GM18508 (cell line): ENCODE measurements around the gene ASIC4.

ENCODE experiments used
- ATAC-seq: cut with Tn5 transposase; IDR thresholded peaks from one replicate; pipeline ENCODE4 v1.9.1; 2021; ENCODE audit warnings: moderate number of reproducible peaks; ENCODE audit not compliant: insufficient read depth, unreplicated experiment

ASIC4 gene

DNA sequence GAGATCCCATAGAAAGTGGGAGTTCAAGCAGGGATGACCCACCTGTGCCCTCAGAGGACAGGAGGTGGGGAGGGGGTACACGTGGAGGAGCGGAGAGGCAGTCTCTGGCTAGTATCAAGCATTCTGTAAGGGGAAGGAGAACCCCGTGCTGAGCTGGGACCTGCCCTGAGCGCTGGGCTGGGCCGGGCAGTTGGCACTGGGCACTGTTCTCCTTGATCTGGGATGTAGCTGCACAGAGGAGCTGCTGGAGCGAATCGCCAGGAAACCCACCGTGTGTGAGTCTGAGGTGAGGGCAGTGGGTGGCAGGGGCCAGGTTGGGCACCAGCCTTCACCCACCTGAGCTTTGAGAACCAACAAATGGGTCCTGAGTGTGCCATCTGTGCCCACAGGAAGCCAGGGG lies 35.4 kb upstream of the ASIC4 start:
- no peak for ATAC-seq

DNA sequence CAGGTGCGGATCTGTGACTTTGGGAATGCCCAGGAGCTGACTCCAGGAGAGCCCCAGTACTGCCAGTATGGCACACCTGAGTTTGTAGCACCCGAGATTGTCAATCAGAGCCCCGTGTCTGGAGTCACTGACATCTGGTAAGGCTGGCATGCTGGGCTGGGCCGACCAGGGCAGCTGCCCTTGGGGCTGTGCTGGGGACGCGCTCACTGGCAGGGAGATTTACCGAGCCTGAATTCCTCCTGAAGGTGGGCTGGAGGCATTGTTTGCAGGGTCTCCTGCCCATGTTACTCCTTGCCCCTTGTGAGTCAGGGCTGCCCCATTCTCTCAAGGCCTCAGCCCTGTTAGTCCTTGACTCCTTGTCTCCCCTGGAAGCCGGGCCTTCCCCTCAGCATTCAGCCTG lies 34.3 kb upstream of the ASIC4 start:
- no peak for ATAC-seq

DNA sequence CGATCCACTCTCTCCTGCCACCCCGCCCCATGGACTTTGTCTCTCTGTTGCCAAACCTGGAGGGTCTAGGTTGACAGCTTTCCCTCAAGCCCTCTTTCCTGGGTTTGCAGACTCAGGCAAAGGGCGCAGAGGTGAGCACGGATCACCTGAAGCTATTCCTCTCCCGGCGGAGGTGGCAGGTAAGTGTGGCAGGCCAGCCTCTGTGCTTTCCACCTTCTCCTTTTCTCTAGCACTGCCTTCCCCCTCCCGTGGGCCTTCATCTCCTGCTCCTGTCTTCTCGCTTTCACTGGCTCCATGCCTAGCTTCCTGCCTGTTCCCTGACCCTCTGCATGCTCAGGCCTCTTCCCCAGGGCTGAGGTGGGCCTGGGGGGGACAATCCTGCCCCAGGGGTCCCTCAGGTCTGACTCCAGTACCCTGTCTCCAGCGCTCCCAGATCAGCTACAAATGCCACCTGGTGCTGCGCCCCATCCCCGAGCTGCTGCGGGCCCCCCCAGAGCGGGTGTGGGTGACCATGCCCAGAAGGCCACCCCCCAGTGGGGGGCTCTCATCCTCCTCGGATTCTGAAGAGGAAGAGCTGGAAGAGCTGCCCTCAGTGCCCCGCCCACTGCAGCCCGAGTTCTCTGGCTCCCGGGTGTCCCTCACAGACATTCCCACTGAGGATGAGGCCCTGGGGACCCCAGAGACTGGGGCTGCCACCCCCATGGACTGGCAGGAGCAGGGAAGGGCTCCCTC lies 31.4 kb upstream of the ASIC4 start:
- ATAC-seq, result no peak

DNA sequence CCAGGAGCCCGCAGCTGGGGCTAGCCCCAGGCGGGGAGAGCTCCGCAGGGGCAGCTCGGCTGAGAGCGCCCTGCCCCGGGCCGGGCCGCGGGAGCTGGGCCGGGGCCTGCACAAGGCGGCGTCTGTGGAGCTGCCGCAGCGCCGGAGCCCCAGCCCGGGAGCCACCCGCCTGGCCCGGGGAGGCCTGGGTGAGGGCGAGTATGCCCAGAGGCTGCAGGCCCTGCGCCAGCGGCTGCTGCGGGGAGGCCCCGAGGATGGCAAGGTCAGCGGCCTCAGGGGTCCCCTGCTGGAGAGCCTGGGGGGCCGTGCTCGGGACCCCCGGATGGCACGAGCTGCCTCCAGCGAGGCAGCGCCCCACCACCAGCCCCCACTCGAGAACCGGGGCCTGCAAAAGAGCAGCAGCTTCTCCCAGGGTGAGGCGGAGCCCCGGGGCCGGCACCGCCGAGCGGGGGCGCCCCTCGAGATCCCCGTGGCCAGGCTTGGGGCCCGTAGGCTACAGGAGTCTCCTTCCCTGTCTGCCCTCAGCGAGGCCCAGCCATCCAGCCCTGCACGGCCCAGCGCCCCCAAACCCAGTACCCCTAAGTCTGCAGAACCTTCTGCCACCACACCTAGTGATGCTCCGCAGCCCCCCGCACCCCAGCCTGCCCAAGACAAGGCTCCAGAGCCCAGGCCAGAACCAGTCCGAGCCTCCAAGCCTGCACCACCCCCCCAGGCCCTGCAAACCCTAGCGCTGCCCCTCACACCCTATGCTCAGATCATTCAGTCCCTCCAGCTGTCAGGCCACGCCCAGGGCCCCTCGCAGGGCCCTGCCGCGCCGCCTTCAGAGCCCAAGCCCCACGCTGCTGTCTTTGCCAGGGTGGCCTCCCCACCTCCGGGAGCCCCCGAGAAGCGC lies 30.6 kb upstream of the ASIC4 start:
- ATAC-seq, result no peak

DNA sequence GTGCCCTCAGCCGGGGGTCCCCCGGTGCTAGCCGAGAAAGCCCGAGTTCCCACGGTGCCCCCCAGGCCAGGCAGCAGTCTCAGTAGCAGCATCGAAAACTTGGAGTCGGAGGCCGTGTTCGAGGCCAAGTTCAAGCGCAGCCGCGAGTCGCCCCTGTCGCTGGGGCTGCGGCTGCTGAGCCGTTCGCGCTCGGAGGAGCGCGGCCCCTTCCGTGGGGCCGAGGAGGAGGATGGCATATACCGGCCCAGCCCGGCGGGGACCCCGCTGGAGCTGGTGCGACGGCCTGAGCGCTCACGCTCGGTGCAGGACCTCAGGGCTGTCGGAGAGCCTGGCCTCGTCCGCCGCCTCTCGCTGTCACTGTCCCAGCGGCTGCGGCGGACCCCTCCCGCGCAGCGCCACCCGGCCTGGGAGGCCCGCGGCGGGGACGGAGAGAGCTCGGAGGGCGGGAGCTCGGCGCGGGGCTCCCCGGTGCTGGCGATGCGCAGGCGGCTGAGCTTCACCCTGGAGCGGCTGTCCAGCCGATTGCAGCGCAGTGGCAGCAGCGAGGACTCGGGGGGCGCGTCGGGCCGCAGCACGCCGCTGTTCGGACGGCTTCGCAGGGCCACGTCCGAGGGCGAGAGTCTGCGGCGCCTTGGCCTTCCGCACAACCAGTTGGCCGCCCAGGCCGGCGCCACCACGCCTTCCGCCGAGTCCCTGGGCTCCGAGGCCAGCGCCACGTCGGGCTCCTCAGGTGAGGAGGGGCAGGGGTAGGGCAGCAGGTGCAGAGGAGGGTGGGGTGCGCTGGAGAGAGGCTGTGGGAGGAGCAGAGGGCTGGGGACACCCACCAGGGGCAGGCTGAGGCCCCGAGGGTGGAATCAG lies 29.7 kb upstream of the ASIC4 start:
- ATAC-seq, result no peak

DNA sequence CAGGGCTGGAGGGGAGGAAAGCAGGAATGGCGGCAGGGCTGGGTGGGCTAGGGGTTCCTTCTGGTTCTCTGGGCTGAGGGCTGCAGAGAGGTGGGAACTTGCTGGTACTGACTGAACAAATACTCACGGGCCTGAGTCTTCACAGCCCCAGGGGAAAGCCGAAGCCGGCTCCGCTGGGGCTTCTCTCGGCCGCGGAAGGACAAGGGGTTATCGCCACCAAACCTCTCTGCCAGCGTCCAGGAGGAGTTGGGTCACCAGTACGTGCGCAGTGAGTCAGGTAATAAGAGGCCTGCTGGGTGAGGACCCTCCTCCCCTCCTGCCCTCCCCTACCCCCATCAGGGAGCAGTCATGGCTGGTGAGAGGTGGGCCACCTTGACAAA lies 29.1 kb upstream of the ASIC4 start:
- no peak for ATAC-seq

DNA sequence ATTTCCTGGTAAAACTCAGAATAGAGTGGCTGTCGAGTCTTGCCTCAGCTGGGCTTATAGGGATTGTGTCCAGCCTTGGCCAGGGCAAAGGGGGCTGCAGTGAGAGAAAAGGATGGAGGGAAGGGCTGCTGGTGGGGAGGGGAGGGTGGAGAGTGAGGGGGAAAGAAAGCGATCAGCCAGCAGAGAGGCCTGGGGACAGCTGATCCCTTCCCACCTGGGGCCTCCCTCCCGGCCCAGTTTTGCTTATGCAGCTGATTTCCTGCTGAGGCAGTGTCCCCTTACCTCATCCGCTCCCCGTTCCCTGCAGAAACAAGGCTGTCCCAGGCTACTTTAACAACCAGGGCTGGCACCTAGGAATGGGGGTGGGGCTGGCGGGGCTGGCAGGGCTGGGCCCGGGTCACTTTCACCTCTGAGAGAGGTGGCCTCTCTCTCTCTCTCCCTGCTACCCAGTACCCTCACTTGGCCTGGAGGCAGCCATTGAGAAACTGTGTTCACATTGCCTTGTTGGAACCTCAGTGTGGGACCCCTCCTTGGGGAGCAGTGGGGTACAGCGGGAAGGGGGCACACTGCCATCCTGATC lies 27.8 kb upstream of the ASIC4 start:
- no peak for ATAC-seq

DNA sequence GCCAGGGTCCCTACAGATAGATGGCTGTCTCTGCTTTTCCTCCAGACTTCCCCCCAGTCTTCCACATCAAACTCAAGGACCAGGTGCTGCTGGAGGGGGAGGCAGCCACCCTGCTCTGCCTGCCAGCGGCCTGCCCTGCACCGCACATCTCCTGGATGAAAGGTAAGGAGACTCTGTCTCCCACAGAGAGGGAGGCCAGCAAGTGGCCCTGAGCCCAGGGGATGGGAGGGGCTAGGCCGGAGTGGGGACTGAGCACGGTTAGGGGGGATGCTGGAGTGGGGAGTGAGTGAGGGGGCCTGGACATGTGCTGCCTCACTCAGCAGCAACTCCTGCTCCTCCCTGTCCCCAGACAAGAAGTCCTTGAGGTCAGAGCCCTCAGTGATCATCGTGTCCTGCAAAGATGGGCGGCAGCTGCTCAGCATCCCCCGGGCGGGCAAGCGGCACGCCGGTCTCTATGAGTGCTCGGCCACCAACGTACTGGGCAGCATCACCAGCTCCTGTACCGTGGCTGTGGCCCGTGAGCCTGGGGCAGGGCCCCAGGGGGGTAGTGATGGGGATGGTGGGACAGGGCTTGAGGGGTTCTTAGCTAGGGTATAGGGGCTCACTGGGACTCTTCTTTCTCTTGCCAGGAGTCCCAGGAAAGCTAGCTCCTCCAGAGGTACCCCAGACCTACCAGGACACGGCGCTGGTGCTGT lies 26.0 kb upstream of the ASIC4 start:
- no peak for ATAC-seq

DNA sequence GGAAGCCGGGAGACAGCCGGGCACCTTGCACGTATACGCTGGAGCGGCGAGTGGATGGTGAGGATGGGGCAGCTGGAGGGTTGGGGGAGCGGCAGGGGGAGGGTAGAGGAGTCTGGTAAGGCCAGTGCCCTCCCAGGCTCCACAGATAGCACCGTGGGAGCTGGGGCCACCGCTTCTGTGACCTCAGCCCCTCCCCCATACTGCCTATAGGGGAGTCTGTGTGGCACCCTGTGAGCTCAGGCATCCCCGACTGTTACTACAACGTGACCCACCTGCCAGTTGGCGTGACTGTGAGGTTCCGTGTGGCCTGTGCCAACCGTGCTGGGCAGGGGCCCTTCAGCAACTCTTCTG lies 25.5 kb upstream of the ASIC4 start:
- no peak for ATAC-seq

DNA sequence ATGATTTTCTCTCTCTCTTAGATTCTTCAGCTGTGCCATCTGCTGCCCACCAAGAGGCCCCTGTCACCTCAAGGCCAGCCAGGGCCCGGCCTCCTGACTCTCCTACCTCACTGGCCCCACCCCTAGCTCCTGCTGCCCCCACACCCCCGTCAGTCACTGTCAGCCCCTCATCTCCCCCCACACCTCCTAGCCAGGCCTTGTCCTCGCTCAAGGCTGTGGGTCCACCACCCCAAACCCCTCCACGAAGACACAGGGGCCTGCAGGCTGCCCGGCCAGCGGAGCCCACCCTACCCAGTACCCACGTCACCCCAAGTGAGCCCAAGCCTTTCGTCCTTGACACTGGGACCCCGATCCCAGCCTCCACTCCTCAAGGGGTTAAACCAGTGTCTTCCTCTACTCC lies 25.0 kb upstream of the ASIC4 start:
- ATAC-seq, result no peak

DNA sequence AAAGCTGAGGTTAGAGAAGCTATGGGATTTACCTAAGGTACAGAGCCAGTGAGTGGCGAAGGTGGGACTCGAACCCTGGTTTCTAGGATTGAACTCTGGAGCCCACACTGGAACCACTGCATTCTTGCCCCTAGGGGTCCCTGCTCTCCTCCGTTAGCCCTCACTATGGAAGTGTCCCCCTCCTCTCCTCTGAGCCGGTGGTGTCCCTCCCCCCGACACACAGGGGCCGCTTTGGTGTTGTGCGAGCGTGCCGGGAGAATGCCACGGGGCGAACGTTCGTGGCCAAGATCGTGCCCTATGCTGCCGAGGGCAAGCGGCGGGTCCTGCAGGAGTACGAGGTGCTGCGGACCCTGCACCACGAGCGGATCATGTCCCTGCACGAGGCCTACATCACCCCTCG lies 24.1 kb upstream of the ASIC4 start:
- ATAC-seq, result no peak

DNA sequence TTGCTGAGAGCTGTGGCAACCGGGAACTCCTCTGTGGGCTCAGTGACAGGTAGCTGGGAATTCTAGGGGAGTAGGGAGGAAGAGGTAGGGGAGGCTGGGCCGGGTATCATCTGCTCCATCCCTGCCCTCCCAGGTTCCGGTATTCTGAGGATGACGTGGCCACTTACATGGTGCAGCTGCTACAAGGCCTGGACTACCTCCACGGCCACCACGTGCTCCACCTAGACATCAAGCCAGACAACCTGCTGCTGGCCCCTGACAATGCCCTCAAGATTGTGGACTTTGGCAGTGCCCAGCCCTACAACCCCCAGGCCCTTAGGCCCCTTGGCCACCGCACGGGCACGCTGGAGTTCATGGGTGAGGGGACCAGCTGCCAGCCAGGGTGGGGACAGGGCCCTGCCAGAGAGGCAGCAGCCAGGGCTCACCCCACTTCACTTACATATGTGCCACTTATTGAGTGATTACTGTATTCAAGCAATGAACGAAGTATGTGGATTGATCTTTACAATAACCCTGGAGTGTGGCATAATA lies 23.6 kb upstream of the ASIC4 start:
- no peak for ATAC-seq

DNA sequence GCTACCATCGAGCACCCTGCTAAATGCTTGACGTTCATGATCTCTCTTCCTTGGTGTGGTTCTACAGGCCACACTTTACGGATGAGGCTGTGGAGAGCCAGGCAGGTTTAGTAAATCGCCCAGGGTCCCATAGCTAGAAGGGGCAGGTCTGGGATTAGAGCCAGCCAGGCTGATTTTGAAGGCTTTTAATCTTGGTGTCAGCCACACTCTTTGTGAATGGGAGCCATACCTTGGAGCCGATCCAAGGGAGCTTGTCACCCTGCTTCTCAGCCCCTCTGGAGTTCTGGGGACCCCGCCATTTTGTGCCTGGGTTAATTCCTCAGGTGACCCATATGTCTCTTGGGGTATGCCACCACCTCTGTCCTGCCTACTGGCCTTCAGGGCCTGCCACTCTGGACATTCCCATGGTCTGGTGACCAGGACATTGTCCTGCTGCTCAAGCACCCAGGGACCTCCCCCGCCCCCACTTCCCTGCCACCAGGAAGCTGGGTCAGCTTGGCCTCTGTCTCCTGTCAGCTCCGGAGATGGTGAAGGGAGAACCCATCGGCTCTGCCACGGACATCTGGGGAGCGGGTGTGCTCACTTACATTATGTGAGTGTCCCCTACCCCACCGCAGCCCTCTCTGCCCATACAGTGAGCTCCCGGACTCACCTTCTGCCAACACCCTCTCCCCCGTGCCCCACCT lies 22.9 kb upstream of the ASIC4 start:
- ATAC-seq, result no peak

DNA sequence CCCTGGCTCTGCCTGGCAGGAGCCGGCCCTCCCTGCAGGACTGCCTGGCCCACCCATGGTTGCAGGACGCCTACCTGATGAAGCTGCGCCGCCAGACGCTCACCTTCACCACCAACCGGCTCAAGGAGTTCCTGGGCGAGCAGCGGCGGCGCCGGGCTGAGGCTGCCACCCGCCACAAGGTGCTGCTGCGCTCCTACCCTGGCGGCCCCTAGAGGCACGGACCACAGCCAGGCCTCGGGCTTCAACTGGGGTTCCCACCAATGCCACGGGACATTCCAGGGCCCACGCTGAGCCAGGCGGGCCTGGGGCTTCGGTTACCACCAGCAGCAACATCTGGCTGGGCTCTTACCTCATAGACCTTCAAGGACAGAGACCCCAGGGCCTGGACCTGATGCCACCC lies 21.7 kb upstream of the ASIC4 start:
- no peak for ATAC-seq

DNA sequence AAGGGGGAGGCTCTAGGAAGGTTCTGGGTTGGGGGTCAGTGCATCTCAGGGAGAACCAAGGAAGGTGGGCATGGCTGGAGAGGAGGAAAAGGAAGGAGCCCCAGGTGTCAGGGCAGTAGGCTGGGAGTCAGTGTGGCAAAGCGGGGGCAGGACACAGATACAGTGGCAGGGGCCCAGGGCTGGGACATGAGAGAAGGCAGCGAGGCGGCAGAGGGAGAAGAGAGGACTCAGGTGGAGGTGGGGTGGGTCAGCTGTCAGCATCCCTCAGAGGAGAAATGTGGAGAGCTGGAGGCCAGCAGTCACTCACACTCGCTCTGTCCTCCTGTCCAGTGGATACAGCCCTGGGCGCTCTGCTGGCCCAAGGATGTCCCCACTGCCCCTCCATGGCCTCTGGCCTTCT lies 21.2 kb upstream of the ASIC4 start:
- no peak for ATAC-seq

DNA sequence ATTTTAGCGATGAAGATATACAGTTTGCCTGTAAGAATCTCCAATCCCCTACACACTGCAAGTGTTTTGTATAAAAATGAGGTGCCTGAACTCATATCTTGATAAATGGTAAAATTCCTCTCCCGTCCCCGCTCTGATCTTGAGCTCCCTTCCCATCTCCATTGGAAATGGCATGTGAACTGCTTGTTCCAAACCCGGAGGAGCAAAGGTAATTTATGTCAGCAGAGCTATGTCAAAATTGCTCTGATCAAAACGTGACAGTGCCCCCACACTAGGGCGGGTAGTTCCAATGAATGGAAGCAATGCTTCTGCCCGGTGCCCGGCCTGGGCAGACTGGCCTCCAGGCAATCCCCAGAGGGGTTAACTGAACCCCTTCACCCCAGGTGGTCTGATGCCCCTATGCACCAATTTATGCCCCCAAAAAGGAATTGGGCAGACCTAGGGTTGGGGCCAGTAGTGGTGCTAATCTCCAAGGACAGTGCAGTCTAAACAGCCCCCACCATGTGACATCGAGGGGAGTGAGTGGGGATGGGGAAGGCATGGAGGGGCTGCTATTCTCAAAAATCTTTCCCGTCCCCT lies 19.2 kb upstream of the ASIC4 start:
- no peak for ATAC-seq

DNA sequence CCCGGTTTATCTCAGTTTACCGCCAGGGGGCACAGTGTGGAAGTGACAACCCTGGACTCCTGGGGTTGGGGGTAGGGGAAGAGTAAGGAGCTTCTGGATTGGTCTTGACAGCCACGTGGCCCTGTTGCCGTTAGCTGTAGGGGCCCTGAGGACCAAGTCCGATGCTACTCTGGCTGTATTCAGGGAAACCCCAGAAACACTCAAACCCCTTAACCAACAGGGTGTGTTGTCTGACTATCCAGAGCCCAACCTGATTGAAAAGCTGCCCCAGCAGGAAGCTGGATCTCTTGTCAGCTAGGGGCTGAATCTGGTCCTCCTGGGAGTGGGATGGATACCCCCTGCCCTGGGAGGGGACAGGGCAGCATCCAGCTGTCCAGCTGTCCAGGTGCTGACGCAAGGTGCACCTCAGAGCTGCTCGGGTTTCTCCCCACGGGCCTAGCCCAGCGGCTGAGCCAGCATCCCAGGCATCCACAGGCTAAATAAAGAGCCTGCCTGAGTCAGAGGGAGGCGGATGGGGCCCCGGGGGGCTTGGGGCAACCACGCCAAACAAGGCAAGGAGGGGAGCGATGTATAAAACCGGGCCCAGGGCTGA lies 18.7 kb upstream of the ASIC4 start:
- no peak for ATAC-seq

DNA sequence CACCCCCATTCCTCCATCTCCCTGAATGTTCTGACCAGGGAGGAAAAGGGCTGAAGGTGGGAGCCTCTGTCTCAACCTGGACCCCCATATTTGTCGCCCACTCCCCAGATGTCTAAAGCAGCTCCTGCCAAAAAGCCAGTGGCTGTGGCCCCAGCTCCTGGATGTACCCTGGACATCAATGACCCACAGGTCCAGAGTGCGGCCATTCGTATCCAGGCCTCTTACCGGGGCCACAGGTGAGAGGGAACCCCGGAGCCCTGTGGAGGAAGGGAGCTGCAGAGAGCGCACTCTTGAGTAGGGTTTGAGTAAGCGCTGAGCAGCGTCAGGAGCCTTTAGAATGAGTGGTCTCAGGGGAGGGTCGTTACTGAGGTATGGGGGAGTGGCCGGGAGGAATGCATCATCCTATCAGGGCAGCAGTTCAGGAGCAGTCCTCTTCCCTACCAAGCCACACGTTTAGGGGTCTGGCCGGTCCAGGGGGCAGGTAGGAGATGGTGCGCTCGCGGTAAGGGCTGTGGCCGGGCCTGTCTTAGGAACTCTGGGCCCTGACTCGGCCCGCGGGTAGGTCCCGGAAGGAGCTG lies 17.9 kb upstream of the ASIC4 start:
- no peak for ATAC-seq
